B cell (primary cell): ENCODE data around the gene NOC2L. TPM values are rescaled to one million over a fixed set of nuclear protein-coding genes. Genes with fewer than 3 reads are reported as not detected.

Source experiments
- ATAC-seq: fragments of 200-7000 bp; cut with Tn5 transposase; one replicate; pipeline ENCODE4 v1.10.0; 2021; ENCODE audit warnings: low read depth, mild to moderate bottlenecking, moderate number of reproducible peaks, moderate library complexity
- CTCF ChIA-PET: fragments of 350-600 bp; sonication (Branson Sonifier 250); formaldehyde crosslinking; loops from one replicate; lab custom pipeline; 2021; ENCODE audit warnings: antibody characterized with exemption, inconsistent platforms; lab: Charles Lee
- POLR2A ChIA-PET: fragments of 350-600 bp; sonication (Branson Sonifier 250); formaldehyde crosslinking; loops from one replicate; lab custom pipeline; 2021; ENCODE audit warnings: antibody characterized with exemption; lab: Charles Lee
- DNase-seq: peaks from one replicate; pipeline ENCODE4 v3.0.0; 2013
- H2AFZ ChIP-seq: 2 replicates; pipeline ENCODE4 v1.6.1; 2012; ENCODE audit warnings: mild to moderate bottlenecking, low read depth, low read length; ENCODE audit not compliant: insufficient read depth, poor library complexity, severe bottlenecking
- H3K27ac ChIP-seq, 2 donors: 1 replicate in 1 of 2; 2 replicates in 1 of 2; pipeline ENCODE4 v1.5.1; 2012 to 2013; ENCODE audit warnings: low read length in 2 of 2, mild to moderate bottlenecking in 2 of 2, moderate library complexity in 1 of 2
- H3K27me3 ChIP-seq, 4 experiments: fragments of 200-600 bp in 1 of 4; sonication (generic) in 1 of 4; replicated peaks in 1 of 4; 1 replicate in 2 of 4; 2 replicates in 2 of 4; pipeline versions ENCODE4 v1.6.1 to v1.7.0; 2013 to 2016; ENCODE audit warnings: low read length in 3 of 4, mild to moderate bottlenecking in 2 of 4, mixed read lengths in 1 of 4, moderate library complexity in 1 of 4; ENCODE audit not compliant: insufficient read depth in 4 of 4, control insufficient read depth in 3 of 4; ENCODE audit errors: control extremely low read depth in 1 of 4
- H3K36me3 ChIP-seq, 2 experiments: replicated peaks in 1 of 2; 1 replicate in 1 of 2; 2 replicates in 1 of 2; pipeline versions ENCODE4 v1.6.1 to v1.7.1; 2013; ENCODE audit warnings: low read length in 1 of 2; ENCODE audit not compliant: insufficient read depth in 2 of 2, control insufficient read depth in 1 of 2; ENCODE audit errors: control extremely low read depth in 1 of 2, extremely low read depth in 1 of 2
- H3K4me1 ChIP-seq, 2 donors: fragments of 200-600 bp in 1 of 2; sonication (generic) in 1 of 2; 1 replicate in 1 of 2; 2 replicates in 1 of 2; pipeline versions ENCODE4 v1.5.1 to v1.6.1; 2013 to 2017; ENCODE audit warnings: low read length in 2 of 2; ENCODE audit not compliant: control insufficient read depth in 2 of 2, insufficient read depth in 2 of 2
- H3K4me2 ChIP-seq: replicated peaks from 2 replicates; pipeline ENCODE3; 2012; ENCODE audit warnings: mild to moderate bottlenecking, low read depth, low read length; ENCODE audit not compliant: poor library complexity, severe bottlenecking
- H3K4me3 ChIP-seq, 5 experiments: fragments of 200-600 bp in 1 of 5; sonication (generic) in 1 of 5; 1 replicate in 3 of 5; 2 replicates in 2 of 5; pipeline versions ENCODE4 v1.5.1 to v1.7.0; 2011 to 2016; ENCODE audit warnings: low read length in 4 of 5, mild to moderate bottlenecking in 4 of 5, low read depth in 2 of 5, control low read depth in 1 of 5, moderate library complexity in 1 of 5; ENCODE audit not compliant: insufficient read depth in 1 of 5; ENCODE audit errors: control extremely low read depth in 1 of 5, extremely low read depth in 1 of 5
- H3K79me2 ChIP-seq: fragments of 200-600 bp; sonication (generic); one replicate; pipeline ENCODE4 v1.6.0; 2016; ENCODE audit warnings: low read length; ENCODE audit not compliant: control insufficient read depth, insufficient read depth
- H3K9ac ChIP-seq: fragments of 200-600 bp; sonication (generic); 2 replicates; pipeline ENCODE4 v1.6.1; 2017; ENCODE audit warnings: mild to moderate bottlenecking, low read length, moderate library complexity
- H3K9me3 ChIP-seq, 3 donors: one replicate each; pipeline versions ENCODE4 v1.6.1 to v1.7.1; 2013; ENCODE audit warnings: low read length in 2 of 3; ENCODE audit not compliant: control insufficient read depth in 2 of 3, insufficient read depth in 1 of 3; ENCODE audit errors: control extremely low read depth in 1 of 3
- H4K20me1 ChIP-seq: 2 replicates; pipeline ENCODE4 v1.6.0; 2012; ENCODE audit warnings: mild to moderate bottlenecking, low read length; ENCODE audit not compliant: insufficient read depth, control insufficient read depth, poor library complexity, severe bottlenecking
- H3K27ac Mint-ChIP-seq: one replicate; pipeline ENCODE4 v1.8.0; 2021; ENCODE audit warnings: mixed read lengths
- H3K27me3 Mint-ChIP-seq: one replicate; pipeline ENCODE4 v1.8.0; 2021; ENCODE audit warnings: mixed read lengths
- H3K4me1 Mint-ChIP-seq: one replicate; pipeline ENCODE4 v1.8.0; 2021; ENCODE audit warnings: mixed read lengths
- H3K4me3 Mint-ChIP-seq: one replicate; pipeline ENCODE4 v1.8.0; 2021; ENCODE audit warnings: mixed read lengths
- H3K9me3 Mint-ChIP-seq: one replicate; pipeline ENCODE4 v1.8.0; 2022; ENCODE audit warnings: mixed read lengths; ENCODE audit not compliant: insufficient read depth
- CTCF ChIP-seq: fragments of 200-600 bp; IDR thresholded peaks from one replicate; pipeline ENCODE4 v1.8.0; 2022; ENCODE audit warnings: antibody characterized with exemption, mild to moderate bottlenecking
- EZH2 ChIP-seq: IDR thresholded peaks from 2 replicates; pipeline ENCODE4 v1.6.1; 2012; ENCODE audit warnings: borderline replicate concordance, low read depth, mild to moderate bottlenecking, moderate library complexity, low read length; ENCODE audit not compliant: insufficient read depth, poor library complexity, severe bottlenecking
- WGBS: methylation state at CpG from one replicate; pipeline ENCODE4 v1.1.5; 2013; ENCODE audit warnings: missing lambda C conversion rate; ENCODE audit not compliant: insufficient coverage; 5-methylcytosine and 5-hydroxymethylcytosine counted together
- intact Hi-C: fragments of 100-400 bp; cut with micrococcal nuclease; formaldehyde crosslinking; loops from one replicate; pipeline ENCODE4 v1.10.0; 2022
- polyA plus RNA-seq: library from polyadenylated mRNA; depleted of rRNA; stranded (reverse); fragments of >200 nt; gene quantifications from 2 replicates; pipeline ENCODE4 v1.2.3, GENCODE V29; 2012
- total RNA-seq, 2 donors: library from RNA; stranded (reverse); fragments of 120-200 nt in 1 of 2; gene quantifications; 1 replicate in 1 of 2; 2 replicates in 1 of 2; pipeline versions ENCODE4 v1.2.3 to v1.2.4, GENCODE V29; 2013 to 2022

Gene NOC2L
- total and polyA plus RNA-seq, 2 donors (not counting 1 experiment from before 2014, with no cell fraction given) = 48.0 to 64.1 TPM

GRCh38 chr1:943545-944340 lies 15.3 kb downstream of the NOC2L start:
- peaks cover 0 to 34% of the 10 kb centered on the region in 2 experiments for H3K36me3 ChIP-seq
- peaks cover 0 to 5% (median 0%) of the 10 kb centered on the region in 3 donors for H3K9me3 ChIP-seq
- POLR2A ChIA-PET = interaction anchor here (0.7 kb wide), 1 partner anchor 11 kb away, joined by 4 read pairs; no protein-coding TSS in a partner anchor
- no peak overlapping the region for H3K9ac ChIP-seq
- peaks cover 14% of the 10 kb centered on the region for H3K4me1 Mint-ChIP-seq
- H2AFZ ChIP-seq = no peak overlapping the region
- no peak overlapping the region for H3K4me2 ChIP-seq
- intact Hi-C loops = no loop called here
- H3K4me3 Mint-ChIP-seq = no peak overlapping the region
- no peak for TF ChIP-seq CTCF
- no peak for TF ChIP-seq EZH2
- no peak overlapping the region for H3K27ac Mint-ChIP-seq
- CTCF ChIA-PET = interaction anchor here (0.7 to 1.5 kb wide), 3 partner anchors 39 to 1149 kb away, joined by 3 to 6 read pairs (median 4); no protein-coding TSS in a partner anchor
- peaks cover 0 to 37% (median 19%) of the 10 kb centered on the region in 4 experiments for H3K27me3 ChIP-seq
- H3K27me3 Mint-ChIP-seq = peaks cover 13% of the 10 kb centered on the region
- H4K20me1 ChIP-seq = peaks cover 24% of the 10 kb centered on the region
- no peaks in the 10 kb centered on the region for H3K9me3 Mint-ChIP-seq
- 94% methylated on average over 19 of the region's 27 CpGs for WGBS
- no peak overlapping the region for H3K4me3 ChIP-seq
- no peak for ATAC-seq
- DNase-seq = no peak
- H3K4me1 ChIP-seq = peaks cover 30 to 31% of the 10 kb centered on the region in 2 donors
- no peak overlapping the region for H3K27ac ChIP-seq
- H3K79me2 ChIP-seq = no peaks in the 10 kb centered on the region
